A549 (cell line): ENCODE results near the gene NNAT. TPM values are rescaled to one million over a fixed set of nuclear protein-coding genes. Genes with fewer than 3 reads are reported as not detected.

Experiments
- ATAC-seq, 2 experiments: fragments of 200-7000 bp in 1 of 2; fragments of >200 bp in 1 of 2; cut with Nextera tagmentation in 1 of 2; cut with Tn5 transposase in 1 of 2; 3 replicates each; pipeline versions ENCODE4 v1.8.0 to v1.9.1; 2018 to 2020; ENCODE audit warnings: mild to moderate bottlenecking in 1 of 2, moderate library complexity in 1 of 2
- CTCF ChIA-PET: fragments of 300-600 bp; sonication (Branson Sonifier 250); formaldehyde crosslinking; extraction: SDS; loops from one replicate; lab custom pipeline; 2021; ENCODE audit warnings: antibody characterized with exemption, inconsistent platforms; lab: Yijun Ruan, JAX
- POLR2A ChIA-PET: fragments of 350-600 bp; formaldehyde crosslinking; extraction: SDS; loops from one replicate; lab custom pipeline; 2021; ENCODE audit warnings: antibody characterized with exemption, inconsistent platforms; lab: Yijun Ruan, JAX
- DNase-seq, 2 experiments: peaks; one replicate each; pipeline versions ENCODE4 v3.0.0 to v3.0.0-alpha.2; 2011 to 2016; ENCODE audit warnings: low read depth in 1 of 2, low spot score in 1 of 2
- FAIRE-seq: peaks from 2 replicates; lab custom pipeline; 2011; peaks lifted over from hg19 to GRCh38; lab: Jason Lieb, UNC
- H3K27ac ChIP-seq, 2 experiments: fragments of >200 bp; sonication (Bioruptor Twin); formaldehyde crosslinking; 3 replicates each; pipeline ENCODE4 v1.5.1; 2016 to 2017
- H3K4me1 ChIP-seq: fragments of >200 bp; sonication (Bioruptor Twin); formaldehyde crosslinking; 3 replicates; pipeline ENCODE4 v1.6.1; 2016
- H3K4me2 ChIP-seq: fragments of >200 bp; sonication (Bioruptor Twin); formaldehyde crosslinking; 3 replicates; pipeline ENCODE4 v1.6.1; 2016
- H3K4me3 ChIP-seq: fragments of >200 bp; sonication (Bioruptor Twin); formaldehyde crosslinking; 3 replicates; pipeline ENCODE4 v1.5.1; 2016
- H3K9me3 ChIP-seq: fragments of >200 bp; sonication (Bioruptor Twin); formaldehyde crosslinking; 3 replicates; pipeline ENCODE4 v1.6.1; 2016
- CBX2 ChIP-seq: fragments of 200-600 bp; sonication (generic); IDR thresholded peaks from 2 replicates; pipeline ENCODE4 v1.6.1; 2016; ENCODE audit warnings: low read depth, mild to moderate bottlenecking, borderline replicate concordance
- CEBPB ChIP-seq, 2 experiments: fragments of >200 bp in 1 of 2; sonication (Bioruptor Twin) in 1 of 2; formaldehyde crosslinking in 1 of 2; IDR thresholded peaks; 2 replicates each; pipeline ENCODE4 v1.6.1; 2012 to 2016
- CHD4 ChIP-seq: fragments of 200-600 bp; sonication (generic); IDR thresholded peaks from 2 replicates; pipeline ENCODE4 v1.6.1; 2016; ENCODE audit warnings: antibody characterized with exemption, mild to moderate bottlenecking, borderline replicate concordance
- EP300 ChIP-seq, 2 experiments: fragments of >200 bp; sonication (Bioruptor Twin); formaldehyde crosslinking; IDR thresholded peaks; 2 replicates in 1 of 2; 3 replicates in 1 of 2; pipeline ENCODE4 v1.6.1; 2016 to 2017
- FOXS1 ChIP-seq: fragments of 250-450 bp; sonication (Bioruptor Pico); IDR thresholded peaks from 2 replicates; pipeline ENCODE4 v1.5.0; 2020; ENCODE audit warnings: mild to moderate bottlenecking, moderate library complexity
- GATA3 ChIP-seq: IDR thresholded peaks from 2 replicates; pipeline ENCODE4 v1.6.1; 2012; ENCODE audit warnings: borderline replicate concordance
- HDAC2 ChIP-seq: fragments of 200-600 bp; sonication (generic); IDR thresholded peaks from 2 replicates; pipeline ENCODE4 v1.6.1; 2016
- HOXA7 ChIP-seq: fragments of 250-450 bp; sonication (Bioruptor Pico); IDR thresholded peaks from 2 replicates; pipeline ENCODE4 v1.5.0; 2020; ENCODE audit warnings: mild to moderate bottlenecking, moderate library complexity
- JUNB ChIP-seq: fragments of >200 bp; sonication (Bioruptor Twin); formaldehyde crosslinking; IDR thresholded peaks from 2 replicates; pipeline ENCODE4 v1.6.1; 2016
- MAZ ChIP-seq: fragments of 150-350 bp; IDR thresholded peaks from 2 replicates; pipeline ENCODE4 v1.6.1; 2014; ENCODE audit warnings: antibody characterized with exemption, low read depth, low read length, borderline replicate concordance
- NFE2L2 ChIP-seq: fragments of 150-350 bp; conservative IDR thresholded peaks from 2 replicates; pipeline ENCODE4 v1.6.1; 2014; ENCODE audit warnings: low read length
- PHF8 ChIP-seq: fragments of 200-600 bp; sonication (generic); IDR thresholded peaks from 2 replicates; pipeline ENCODE4 v1.6.1; 2016; ENCODE audit warnings: low read depth, mild to moderate bottlenecking, antibody characterized with exemption, moderate library complexity, borderline replicate concordance
- RCOR1 ChIP-seq: fragments of 150-350 bp; IDR thresholded peaks from 2 replicates; pipeline ENCODE4 v1.6.1; 2014; ENCODE audit warnings: antibody characterized with exemption, low read length, low read depth
- RNF2 ChIP-seq: fragments of 200-600 bp; sonication (generic); IDR thresholded peaks from 2 replicates; pipeline ENCODE4 v1.6.1; 2016; ENCODE audit warnings: low read depth, mild to moderate bottlenecking, antibody characterized with exemption, moderate library complexity, borderline replicate concordance
- SMC3 ChIP-seq: fragments of >200 bp; sonication (Bioruptor Twin); formaldehyde crosslinking; IDR thresholded peaks from 3 replicates; pipeline ENCODE4 v1.6.1; 2018; ENCODE audit warnings: inconsistent platforms
- TFCP2L1 ChIP-seq: fragments of 250-450 bp; sonication (Bioruptor Pico); IDR thresholded peaks from 2 replicates; pipeline ENCODE4 v1.5.0; 2021; ENCODE audit warnings: mild to moderate bottlenecking
- ZC3H11A ChIP-seq: fragments of 450-650 bp; IDR thresholded peaks from 2 replicates; pipeline ENCODE4 v1.6.1; 2014; ENCODE audit warnings: antibody characterized with exemption, mild to moderate bottlenecking
- WGBS: methylation state at CpG from one replicate; pipeline ENCODE4 v1.1.6; 2017; ENCODE audit errors: missing lambda C conversion rate; 5-methylcytosine and 5-hydroxymethylcytosine counted together
- polyA plus RNA-seq, 4 experiments: library from polyadenylated mRNA; depleted of rRNA in 3 of 4; stranded (reverse); fragments of >200 nt; fragmentation: RNase III in 1 of 4; extraction: RNeasy Plus Mini Kit Qiagen cat#74134 plus additional on column Dnase treatment in 1 of 4; gene quantifications; 2 replicates in 3 of 4; 3 replicates in 1 of 4; pipeline ENCODE4 v1.2.3, GENCODE V29; 2011 to 2017
- TF ChIP-seq, protein P1 (sequence below): fragments of 200-600 bp; sonication (generic); IDR thresholded peaks from 2 replicates; pipeline ENCODE4 v1.6.1; 2016; ENCODE audit warnings: antibody characterized with exemption, mild to moderate bottlenecking, moderate library complexity
- TF ChIP-seq, protein P2 (sequence below): fragments of 250-450 bp; sonication (Bioruptor Pico); IDR thresholded peaks from 2 replicates; pipeline ENCODE4 v1.5.0; 2020; ENCODE audit warnings: low read depth, mild to moderate bottlenecking, moderate library complexity
- TF ChIP-seq, protein P3 (sequence below): IDR thresholded peaks from 2 replicates; pipeline ENCODE4 v1.6.1; 2012

Gene NNAT
- polyA plus RNA-seq, 2 of the 4 experiments (the other 2 are of a cell fraction) = not detected

DNA sequence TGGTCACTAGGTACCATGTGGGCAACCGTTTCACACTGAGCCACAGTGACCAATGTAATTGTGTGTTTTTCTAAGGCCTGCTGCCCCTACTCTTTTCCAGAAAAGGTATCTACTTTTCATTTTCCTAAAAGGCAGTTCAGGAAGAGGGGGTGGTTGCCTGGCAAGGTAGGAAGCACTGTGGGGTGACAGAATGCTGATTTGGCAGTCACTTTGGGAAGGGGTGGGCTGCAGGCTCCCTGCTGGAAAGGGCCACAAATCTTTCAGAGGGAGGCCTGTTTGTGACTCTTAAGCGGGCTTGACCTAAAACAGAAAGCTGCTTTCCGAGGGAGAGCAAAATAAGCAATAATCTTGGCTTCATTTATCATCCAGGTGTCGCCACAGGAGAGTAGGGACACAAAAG lies 5.2 kb upstream of the NNAT start:
- no peak for DNase-seq
- H3K27ac ChIP-seq = no peak overlapping the region
- WGBS = 92% methylated on average over 4 of the region's 4 CpGs
- ChIA-PET POLR2A (no interaction called here), CTCF (interaction anchor here (1.2 to 2.7 kb wide), 2 partner anchors 13 to 18 kb away, joined by 3 to 9 read pairs; no protein-coding TSS in a partner anchor)
- FAIRE-seq = no peak
- H3K4me2 ChIP-seq = no peak overlapping the region
- H3K4me3 ChIP-seq = no peak overlapping the region
- H3K9me3 ChIP-seq = no peaks in the 10 kb centered on the region
- no peak for ATAC-seq
- TF ChIP-seq PHF8 (no peak), CEBPB (IDR thresholded peaks at IDR 0.05) (no peak), HOXA7 (CRISPR knock-in tag) (no peak), FOXS1 (CRISPR knock-in tag) (no peak), JUNB (no peak), HDAC2 (no peak), GATA3 (no peak), CHD4 (no peak), NFE2L2 (no peak), MAZ (no peak), RNF2 (no peak), SMC3 (no peak), TFCP2L1 (CRISPR knock-in tag) (no peak)
- TF ChIP-seq, protein P1, sequence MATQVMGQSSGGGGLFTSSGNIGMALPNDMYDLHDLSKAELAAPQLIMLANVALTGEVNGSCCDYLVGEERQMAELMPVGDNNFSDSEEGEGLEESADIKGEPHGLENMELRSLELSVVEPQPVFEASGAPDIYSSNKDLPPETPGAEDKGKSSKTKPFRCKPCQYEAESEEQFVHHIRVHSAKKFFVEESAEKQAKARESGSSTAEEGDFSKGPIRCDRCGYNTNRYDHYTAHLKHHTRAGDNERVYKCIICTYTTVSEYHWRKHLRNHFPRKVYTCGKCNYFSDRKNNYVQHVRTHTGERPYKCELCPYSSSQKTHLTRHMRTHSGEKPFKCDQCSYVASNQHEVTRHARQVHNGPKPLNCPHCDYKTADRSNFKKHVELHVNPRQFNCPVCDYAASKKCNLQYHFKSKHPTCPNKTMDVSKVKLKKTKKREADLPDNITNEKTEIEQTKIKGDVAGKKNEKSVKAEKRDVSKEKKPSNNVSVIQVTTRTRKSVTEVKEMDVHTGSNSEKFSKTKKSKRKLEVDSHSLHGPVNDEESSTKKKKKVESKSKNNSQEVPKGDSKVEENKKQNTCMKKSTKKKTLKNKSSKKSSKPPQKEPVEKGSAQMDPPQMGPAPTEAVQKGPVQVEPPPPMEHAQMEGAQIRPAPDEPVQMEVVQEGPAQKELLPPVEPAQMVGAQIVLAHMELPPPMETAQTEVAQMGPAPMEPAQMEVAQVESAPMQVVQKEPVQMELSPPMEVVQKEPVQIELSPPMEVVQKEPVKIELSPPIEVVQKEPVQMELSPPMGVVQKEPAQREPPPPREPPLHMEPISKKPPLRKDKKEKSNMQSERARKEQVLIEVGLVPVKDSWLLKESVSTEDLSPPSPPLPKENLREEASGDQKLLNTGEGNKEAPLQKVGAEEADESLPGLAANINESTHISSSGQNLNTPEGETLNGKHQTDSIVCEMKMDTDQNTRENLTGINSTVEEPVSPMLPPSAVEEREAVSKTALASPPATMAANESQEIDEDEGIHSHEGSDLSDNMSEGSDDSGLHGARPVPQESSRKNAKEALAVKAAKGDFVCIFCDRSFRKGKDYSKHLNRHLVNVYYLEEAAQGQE = no peak
- TF ChIP-seq, protein P2, sequence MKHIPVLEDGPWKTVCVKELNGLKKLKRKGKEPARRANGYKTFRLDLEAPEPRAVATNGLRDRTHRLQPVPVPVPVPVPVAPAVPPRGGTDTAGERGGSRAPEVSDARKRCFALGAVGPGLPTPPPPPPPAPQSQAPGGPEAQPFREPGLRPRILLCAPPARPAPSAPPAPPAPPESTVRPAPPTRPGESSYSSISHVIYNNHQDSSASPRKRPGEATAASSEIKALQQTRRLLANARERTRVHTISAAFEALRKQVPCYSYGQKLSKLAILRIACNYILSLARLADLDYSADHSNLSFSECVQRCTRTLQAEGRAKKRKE (CRISPR knock-in tag) = no peak
- TF ChIP-seq, protein P3, sequence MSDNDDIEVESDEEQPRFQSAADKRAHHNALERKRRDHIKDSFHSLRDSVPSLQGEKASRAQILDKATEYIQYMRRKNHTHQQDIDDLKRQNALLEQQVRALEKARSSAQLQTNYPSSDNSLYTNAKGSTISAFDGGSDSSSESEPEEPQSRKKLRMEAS = no peak
- no peaks in the 10 kb centered on the region; the same call in 2 of the 3 replicates for H3K4me1 ChIP-seq

DNA sequence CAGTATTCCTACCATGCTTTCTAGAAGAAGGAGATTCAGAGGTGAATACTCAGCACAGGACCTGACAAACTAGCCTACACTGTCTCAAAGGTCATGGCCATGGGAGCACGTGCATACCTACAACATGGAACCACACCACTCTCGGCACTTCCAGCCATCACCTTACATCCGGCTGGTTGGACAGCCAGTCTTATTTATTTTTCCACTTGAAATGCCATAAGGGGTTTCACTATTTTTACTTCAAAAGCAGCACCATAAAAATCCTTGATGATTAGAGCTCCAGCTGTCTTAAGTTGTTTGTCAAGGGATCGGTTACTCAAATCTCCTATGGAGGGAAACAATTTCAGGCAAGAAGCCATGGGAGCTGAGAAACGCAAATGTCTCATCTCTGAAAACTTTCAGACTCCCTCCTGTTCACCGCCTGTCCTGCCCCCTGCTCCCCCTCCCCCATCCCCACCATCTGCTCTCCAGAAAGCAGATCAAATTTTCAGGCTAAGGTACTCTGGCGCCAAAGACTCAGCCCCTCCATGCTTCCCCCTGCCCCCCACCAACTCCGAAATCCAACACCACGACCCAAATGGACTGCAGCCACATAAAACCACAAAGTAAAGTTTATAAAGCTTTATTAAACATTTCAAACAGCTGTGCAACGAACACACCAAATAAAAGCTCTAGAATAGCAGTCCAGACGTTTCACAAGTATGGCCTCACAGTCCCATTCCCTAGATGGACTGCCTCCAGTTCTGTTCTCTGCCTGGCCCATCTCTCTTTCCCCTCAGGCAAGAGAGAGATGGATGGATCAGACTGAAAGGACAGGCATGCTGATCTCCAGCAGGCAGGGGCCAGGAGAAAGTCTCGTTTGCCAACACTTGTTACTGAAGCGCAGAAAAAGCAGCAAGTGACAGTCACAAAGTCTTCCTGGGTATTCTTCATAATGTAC lies 4.0 kb upstream of the NNAT start:
- H3K4me2 ChIP-seq = no peak overlapping the region
- ChIA-PET POLR2A (no interaction called here), CTCF (interaction anchor here (0.5 to 2.7 kb wide), 4 partner anchors 17 to 132 kb away, joined by 3 to 9 read pairs (median 3); no protein-coding TSS in a partner anchor)
- H3K27ac ChIP-seq = no peak overlapping the region
- TF ChIP-seq JUNB (no peak), ZC3H11A (no peak), CBX2 (no peak), EP300 (IDR thresholded peaks at IDR 0.05) (no peak), SMC3 (no peak), RCOR1 (no peak)
- TF ChIP-seq, all 56 proteins: peak for 0
- Histone ChIP-seq H3K4me3 (no peak overlapping the region), H3K4me1 (no peaks in the 10 kb centered on the region; the same call in 2 of the 3 replicates), H3K9me3 (no peaks in the 10 kb centered on the region)
- 87% methylated on average over 13 of the region's 13 CpGs for WGBS
- no peak for FAIRE-seq
- no peak for ATAC-seq
- DNase-seq = no peak
